Smooth muscle cell (in vitro differentiated cells): ENCODE results near the gene GLYATL3. TPM values are rescaled to one million over a fixed set of nuclear protein-coding genes. Genes with fewer than 3 reads are reported as not detected.
"Not testable (repeated sequence)": the region's sequence is repeated elsewhere in the genome, so short reads cannot be mapped to it uniquely, and the experiment has no call there.

Source experiments
- DNase-seq: peaks from one replicate; lab custom pipeline; 2025; ENCODE audit not compliant: unreplicated experiment; lab: John Stamatoyannopoulos, UW
- H2AFZ ChIP-seq: fragments of 200-600 bp; sonication (generic); 2 replicates; pipeline ENCODE4 v1.6.0; 2016; ENCODE audit warnings: antibody characterized with exemption, low read depth, mild to moderate bottlenecking
- H3F3A ChIP-seq: fragments of 200-600 bp; sonication (generic); 2 replicates; pipeline ENCODE4 v1.6.0; 2017; ENCODE audit warnings: antibody characterized with exemption, low read depth
- H3K27ac ChIP-seq: fragments of 200-600 bp; sonication (generic); 2 replicates; pipeline ENCODE4 v1.5.1; 2016; ENCODE audit warnings: low read depth, mild to moderate bottlenecking
- H3K27me3 ChIP-seq: fragments of 200-600 bp; sonication (generic); 2 replicates; pipeline ENCODE4 v1.6.1; 2016; ENCODE audit warnings: low read depth, mild to moderate bottlenecking
- H3K36me3 ChIP-seq: fragments of 200-600 bp; sonication (generic); 2 replicates; pipeline ENCODE4 v1.5.1; 2016; ENCODE audit warnings: low read depth
- H3K4me1 ChIP-seq: fragments of 200-600 bp; sonication (generic); 2 replicates; pipeline ENCODE4 v1.5.1; 2016; ENCODE audit warnings: low read depth
- H3K4me2 ChIP-seq: fragments of 200-600 bp; sonication (generic); 2 replicates; pipeline ENCODE4 v1.6.0; 2016; ENCODE audit warnings: mild to moderate bottlenecking
- H3K4me3 ChIP-seq: fragments of 200-600 bp; sonication (generic); 2 replicates; pipeline ENCODE4 v1.5.1; 2016; ENCODE audit warnings: mild to moderate bottlenecking
- H3K79me2 ChIP-seq: fragments of 200-600 bp; sonication (generic); 2 replicates; pipeline ENCODE4 v1.6.0; 2016; ENCODE audit warnings: low read depth, mild to moderate bottlenecking
- H3K9ac ChIP-seq: fragments of 200-600 bp; sonication (generic); 2 replicates; pipeline ENCODE4 v1.6.0; 2016; ENCODE audit warnings: low read depth
- H3K9me3 ChIP-seq: fragments of 200-600 bp; sonication (generic); replicated peaks from 2 replicates; pipeline ENCODE4 v1.5.1; 2016; ENCODE audit warnings: low read depth
- H4K20me1 ChIP-seq: fragments of 200-600 bp; sonication (generic); 2 replicates; pipeline ENCODE4 v1.6.0; 2016; ENCODE audit warnings: low read depth
- WGBS: methylation state at CpG from one replicate; pipeline ENCODE4 v1.1.7; 2016; ENCODE audit warnings: low lambda C conversion rate; 5-methylcytosine and 5-hydroxymethylcytosine counted together
- polyA plus RNA-seq: library from polyadenylated mRNA; unstranded; fragments of >200 nt; fragmentation: Nextera tagmentation; extraction: Ambion mirVana; gene quantifications from 2 replicates; pipeline ENCODE4 v1.2.1, GENCODE V29; 2016
- total RNA-seq: library from RNA; depleted of rRNA; stranded (reverse); fragments of >200 nt; gene quantifications from 2 replicates; pipeline ENCODE4 v1.2.3, GENCODE V29; 2014
- TF ChIP-seq, protein P1 (sequence below): fragments of 200-600 bp; sonication (generic); IDR thresholded peaks from 2 replicates; pipeline ENCODE4 v1.5.1; 2017; ENCODE audit warnings: borderline replicate concordance, mild to moderate bottlenecking, antibody characterized with exemption; ENCODE audit not compliant: insufficient read depth, poor library complexity, severe bottlenecking

Gene GLYATL3
- total and polyA plus RNA-seq, 2 experiments from 2014 or later: not detected

DNA sequence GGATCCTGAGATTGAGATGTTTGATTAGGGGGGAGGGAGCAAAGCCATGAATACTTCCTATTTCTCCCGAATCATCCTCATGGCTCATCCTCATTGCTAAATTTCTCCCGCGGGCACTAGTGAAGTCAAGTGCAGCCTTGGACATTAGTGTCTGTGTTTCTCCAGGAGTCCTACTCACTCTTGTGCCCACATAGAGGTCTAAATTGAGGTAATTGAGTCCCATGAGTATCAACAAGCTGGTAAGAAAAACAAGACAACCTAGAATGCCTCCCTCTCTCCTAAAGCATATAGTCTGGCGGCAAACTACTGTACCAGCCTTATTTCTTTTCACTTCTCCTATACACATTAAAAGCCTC lies 36.1 kb upstream of the GLYATL3 start:
- TF ChIP-seq, protein P1, sequence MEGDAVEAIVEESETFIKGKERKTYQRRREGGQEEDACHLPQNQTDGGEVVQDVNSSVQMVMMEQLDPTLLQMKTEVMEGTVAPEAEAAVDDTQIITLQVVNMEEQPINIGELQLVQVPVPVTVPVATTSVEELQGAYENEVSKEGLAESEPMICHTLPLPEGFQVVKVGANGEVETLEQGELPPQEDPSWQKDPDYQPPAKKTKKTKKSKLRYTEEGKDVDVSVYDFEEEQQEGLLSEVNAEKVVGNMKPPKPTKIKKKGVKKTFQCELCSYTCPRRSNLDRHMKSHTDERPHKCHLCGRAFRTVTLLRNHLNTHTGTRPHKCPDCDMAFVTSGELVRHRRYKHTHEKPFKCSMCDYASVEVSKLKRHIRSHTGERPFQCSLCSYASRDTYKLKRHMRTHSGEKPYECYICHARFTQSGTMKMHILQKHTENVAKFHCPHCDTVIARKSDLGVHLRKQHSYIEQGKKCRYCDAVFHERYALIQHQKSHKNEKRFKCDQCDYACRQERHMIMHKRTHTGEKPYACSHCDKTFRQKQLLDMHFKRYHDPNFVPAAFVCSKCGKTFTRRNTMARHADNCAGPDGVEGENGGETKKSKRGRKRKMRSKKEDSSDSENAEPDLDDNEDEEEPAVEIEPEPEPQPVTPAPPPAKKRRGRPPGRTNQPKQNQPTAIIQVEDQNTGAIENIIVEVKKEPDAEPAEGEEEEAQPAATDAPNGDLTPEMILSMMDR: no peak
- no peaks in the 10 kb centered on the region for H3K9me3 ChIP-seq
- H4K20me1 ChIP-seq: no peaks in the 10 kb centered on the region
- peaks cover 64% of the 10 kb centered on the region for H3K79me2 ChIP-seq
- H3K27me3 ChIP-seq: no peaks in the 10 kb centered on the region
- no peak for DNase-seq
- WGBS: 0% methylated on average over 4 of the region's 4 CpGs
- H3F3A ChIP-seq: no peaks in the 10 kb centered on the region
- peak overlapping the region; percentile 28 for H3K27ac ChIP-seq
- H3K4me2 ChIP-seq: peak overlapping the region; percentile 96
- H3K4me3 ChIP-seq: peak overlapping the region; percentile 91
- H3K9ac ChIP-seq: peak overlapping the region; percentile 95
- no peaks in the 10 kb centered on the region for H3K36me3 ChIP-seq
- H2AFZ ChIP-seq: peak overlapping the region; percentile 97
- H3K4me1 ChIP-seq: peaks cover 15% of the 10 kb centered on the region

DNA sequence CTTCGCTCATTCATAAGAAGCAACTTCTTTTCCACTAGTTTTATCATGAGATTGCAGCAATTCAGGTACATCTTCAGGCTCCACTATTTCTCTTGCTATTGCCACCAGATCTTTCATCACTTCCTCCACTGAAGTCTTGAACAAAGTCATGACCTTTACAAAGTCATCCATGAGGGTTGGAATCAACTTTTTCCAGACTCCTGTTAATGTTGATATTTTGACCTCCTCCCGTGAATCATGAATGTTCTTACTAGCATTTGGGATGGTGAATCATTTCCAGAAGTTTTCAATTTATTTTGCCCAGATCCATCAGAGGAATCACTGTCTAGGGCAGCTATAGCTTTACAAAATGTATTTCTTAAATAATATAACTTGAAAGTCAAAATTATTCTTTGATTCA lies 35.0 kb upstream of the GLYATL3 start:
- Histone ChIP-seq H3K9me3 (no peaks in the 10 kb centered on the region), H2AFZ (no peak overlapping the region), H3K79me2 (peaks cover 60% of the 10 kb centered on the region), H3K4me2 (no peak overlapping the region), H3K4me1 (peaks cover 15% of the 10 kb centered on the region), H4K20me1 (no peaks in the 10 kb centered on the region), H3K36me3 (no peaks in the 10 kb centered on the region), H3F3A (no peaks in the 10 kb centered on the region), H3K27me3 (no peaks in the 10 kb centered on the region), H3K4me3 (no peak overlapping the region), H3K9ac (no peak overlapping the region), H3K27ac (no peak overlapping the region)
- TF ChIP-seq, protein P1: no peak
- WGBS: 99% methylated on average over 2 of the region's 2 CpGs
- no peak for DNase-seq

DNA sequence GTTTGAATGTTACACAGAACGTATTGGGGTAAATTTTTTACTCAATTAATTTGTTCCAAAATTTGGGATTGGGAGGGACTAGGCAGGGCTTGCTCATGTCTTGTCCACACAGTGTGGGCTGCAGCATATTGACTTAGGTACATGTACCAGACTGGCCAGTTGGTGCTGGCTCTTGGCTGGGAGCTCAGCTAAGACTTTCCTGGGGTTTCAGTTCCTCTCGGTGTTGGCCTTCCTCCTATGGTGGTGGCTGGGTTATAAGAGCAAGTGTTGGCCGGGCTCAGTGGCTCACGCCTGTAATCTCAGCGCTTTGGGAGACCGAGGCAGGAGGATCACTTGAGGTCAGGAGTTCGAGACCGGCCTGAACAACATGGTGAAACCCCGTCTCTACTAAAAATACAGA lies 31.7 kb upstream of the GLYATL3 start:
- WGBS: 95% methylated on average over 9 of the region's 9 CpGs
- Histone ChIP-seq H3K27me3 (no peaks in the 10 kb centered on the region), H3K4me2 (no peak overlapping the region), H3K36me3 (peaks cover 3% of the 10 kb centered on the region), H3K9ac (no peak overlapping the region), H3K79me2 (peaks cover 27% of the 10 kb centered on the region), H3K4me1 (no peaks in the 10 kb centered on the region), H2AFZ (no peak overlapping the region), H3F3A (no peaks in the 10 kb centered on the region), H3K4me3 (no peak overlapping the region), H4K20me1 (no peaks in the 10 kb centered on the region), H3K27ac (no peak overlapping the region), H3K9me3 (no peaks in the 10 kb centered on the region)
- TF ChIP-seq, protein P1: no peak
- no peak for DNase-seq

DNA sequence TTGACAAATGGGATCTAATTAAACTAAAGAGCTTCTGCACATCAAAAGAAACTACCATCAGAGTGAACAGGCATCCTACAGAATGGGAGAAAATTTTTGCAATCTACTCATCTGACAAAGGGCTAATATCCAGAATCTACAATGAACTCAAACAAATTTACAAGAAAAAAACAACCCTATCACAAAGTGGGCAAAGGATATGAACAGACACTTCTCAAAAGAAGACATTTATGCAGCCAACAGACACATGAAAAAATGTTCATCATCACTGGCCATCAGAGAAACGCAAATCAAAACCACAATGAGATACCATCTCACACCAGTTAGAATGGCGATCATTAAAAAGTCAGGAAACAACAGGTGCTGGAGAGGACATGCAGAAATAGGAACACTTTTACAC lies 23.2 kb upstream of the GLYATL3 start:
- DNase-seq, H3K4me1 ChIP-seq, H3K36me3 ChIP-seq, H4K20me1 ChIP-seq, H3F3A ChIP-seq, H3K9me3 ChIP-seq, H3K27me3 ChIP-seq, H3K4me3 ChIP-seq, H3K9ac ChIP-seq, H3K27ac ChIP-seq, H3K79me2 ChIP-seq, H2AFZ ChIP-seq, H3K4me2 ChIP-seq: not testable (repeated sequence)
- 96% methylated on average over 2 of the region's 2 CpGs for WGBS
